ENCODE measurements around the gene TFF2.

The TFF2 gene

DNA sequence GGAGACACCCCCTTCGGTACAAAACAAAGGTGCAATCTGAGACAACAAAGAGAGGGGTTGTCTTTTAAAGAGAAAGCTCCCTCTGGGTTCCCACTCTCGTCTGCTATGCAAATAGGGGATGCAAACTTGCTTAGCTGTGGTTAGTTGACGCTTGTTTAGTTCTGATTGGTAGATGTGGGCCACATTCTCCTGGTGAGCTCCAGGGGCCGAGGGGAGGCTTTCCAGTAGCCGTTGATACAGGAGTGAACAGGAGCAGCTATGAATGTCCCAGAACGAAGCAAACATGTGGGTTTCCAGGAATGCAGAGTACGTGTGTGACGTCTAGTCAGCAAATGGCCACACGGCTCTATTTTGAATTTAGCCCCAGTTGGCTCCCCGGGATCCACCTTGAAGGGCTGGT lies 14.7 kb downstream of the TFF2 start:
- Histone ChIP-seq H3K9me2 (ENCODE audit: low read depth, low read length) (no peaks in the 10 kb centered on the region), H3K9me3 (ENCODE audit: low read length) (peaks cover 10% of the 10 kb centered on the region; the same call in 1 of the 2 replicates), H3K4me1 (ENCODE audit: insufficient read depth, low read length, severe bottlenecking) (no peaks in the 10 kb centered on the region), H4K20me1 (ENCODE audit: insufficient read depth, low read length) (no peaks in the 10 kb centered on the region), H3K79me2 (ENCODE audit: insufficient read depth, low read length) (no peaks in the 10 kb centered on the region), H3F3A (ENCODE audit: insufficient read depth, low read length) (no peaks in the 10 kb centered on the region), H2AFZ (ENCODE audit: low read length) (no peak overlapping the region), H3K36me3 (ENCODE audit: insufficient read depth, low read length) (no peaks in the 10 kb centered on the region), H3K4me3 (ENCODE audit: low read depth, low read length, poor library complexity, severe bottlenecking) (no peak overlapping the region), H3K4me2 (ENCODE audit: low read length) (no peak overlapping the region), H3K9ac (ENCODE audit: low read length) (no peak overlapping the region), H3K27me3 (ENCODE audit: insufficient read depth, low read length) (peaks cover 10% of the 10 kb centered on the region; the same call in 1 of the 2 replicates), H3K27ac (ENCODE audit: low read depth, low read length, poor library complexity, severe bottlenecking) (no peak overlapping the region)
- TF ChIP-seq, protein P1, sequence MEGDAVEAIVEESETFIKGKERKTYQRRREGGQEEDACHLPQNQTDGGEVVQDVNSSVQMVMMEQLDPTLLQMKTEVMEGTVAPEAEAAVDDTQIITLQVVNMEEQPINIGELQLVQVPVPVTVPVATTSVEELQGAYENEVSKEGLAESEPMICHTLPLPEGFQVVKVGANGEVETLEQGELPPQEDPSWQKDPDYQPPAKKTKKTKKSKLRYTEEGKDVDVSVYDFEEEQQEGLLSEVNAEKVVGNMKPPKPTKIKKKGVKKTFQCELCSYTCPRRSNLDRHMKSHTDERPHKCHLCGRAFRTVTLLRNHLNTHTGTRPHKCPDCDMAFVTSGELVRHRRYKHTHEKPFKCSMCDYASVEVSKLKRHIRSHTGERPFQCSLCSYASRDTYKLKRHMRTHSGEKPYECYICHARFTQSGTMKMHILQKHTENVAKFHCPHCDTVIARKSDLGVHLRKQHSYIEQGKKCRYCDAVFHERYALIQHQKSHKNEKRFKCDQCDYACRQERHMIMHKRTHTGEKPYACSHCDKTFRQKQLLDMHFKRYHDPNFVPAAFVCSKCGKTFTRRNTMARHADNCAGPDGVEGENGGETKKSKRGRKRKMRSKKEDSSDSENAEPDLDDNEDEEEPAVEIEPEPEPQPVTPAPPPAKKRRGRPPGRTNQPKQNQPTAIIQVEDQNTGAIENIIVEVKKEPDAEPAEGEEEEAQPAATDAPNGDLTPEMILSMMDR (IDR thresholded peaks at IDR 0.05; ENCODE audit: low read length) = no peak
- no peak for TF ChIP-seq EZH2 (IDR thresholded peaks at IDR 0.05; ENCODE audit: borderline replicate concordance, low read length)

- Histone ChIP-seq H4K20me1 (ENCODE audit: insufficient read depth, low read length) (no peaks in the 10 kb centered on the region), H3K4me2 (ENCODE audit: low read length) (no peak overlapping the region), H3K9me3 (ENCODE audit: low read length) (peaks cover 10% of the 10 kb centered on the region; the same call in 1 of the 2 replicates)
Observed at GRCh38 chr21:42332557-42333317, 18.1 kb downstream of the TFF2 start.

GRCh38 chr21:42331660-42332059 lies 19.1 kb downstream of the TFF2 start:
- H3K27me3 ChIP-seq (ENCODE audit: insufficient read depth, low read length) = peaks cover 6% of the 10 kb centered on the region; the same call in 1 of the 2 replicates
- H3K36me3 ChIP-seq (ENCODE audit: insufficient read depth, low read length) = no peaks in the 10 kb centered on the region
- TF ChIP-seq, protein P1 (IDR thresholded peaks at IDR 0.05; ENCODE audit: low read length) = no peak
- TF ChIP-seq EZH2 (IDR thresholded peaks at IDR 0.05; ENCODE audit: borderline replicate concordance, low read length) = no peak
- no peak overlapping the region for H3K27ac ChIP-seq (ENCODE audit: low read depth, low read length, poor library complexity, severe bottlenecking)
- H3K9me2 ChIP-seq (ENCODE audit: low read depth, low read length) = no peaks in the 10 kb centered on the region
- no peaks in the 10 kb centered on the region for H4K20me1 ChIP-seq (ENCODE audit: insufficient read depth, low read length)
- H2AFZ ChIP-seq (ENCODE audit: low read length) = no peak overlapping the region
- H3K79me2 ChIP-seq (ENCODE audit: insufficient read depth, low read length) = no peaks in the 10 kb centered on the region
- no peak overlapping the region for H3K9ac ChIP-seq (ENCODE audit: low read length)
- H3F3A ChIP-seq (ENCODE audit: insufficient read depth, low read length) = no peaks in the 10 kb centered on the region
- no peaks in the 10 kb centered on the region for H3K4me1 ChIP-seq (ENCODE audit: insufficient read depth, low read length, severe bottlenecking)
- H3K9me3 ChIP-seq (ENCODE audit: low read length) = peaks cover 6% of the 10 kb centered on the region; the same call in 1 of the 2 replicates
- no peak overlapping the region for H3K4me3 ChIP-seq (ENCODE audit: low read depth, low read length, poor library complexity, severe bottlenecking)
- no peak overlapping the region for H3K4me2 ChIP-seq (ENCODE audit: low read length)

More at GRCh38 chr21:42332557-42333317, 18.1 kb downstream of the TFF2 start:
- Histone ChIP-seq H3K4me1 (ENCODE audit: insufficient read depth, low read length, severe bottlenecking) (no peaks in the 10 kb centered on the region), H3K27ac (ENCODE audit: low read depth, low read length, poor library complexity, severe bottlenecking) (no peak overlapping the region), H3K27me3 (ENCODE audit: insufficient read depth, low read length) (peaks cover 6% of the 10 kb centered on the region; the same call in 1 of the 2 replicates), H3K4me3 (ENCODE audit: low read depth, low read length, poor library complexity, severe bottlenecking) (no peak overlapping the region), H3K9ac (ENCODE audit: low read length) (no peak overlapping the region), H3K79me2 (ENCODE audit: insufficient read depth, low read length) (no peaks in the 10 kb centered on the region), H2AFZ (ENCODE audit: low read length) (no peak overlapping the region), H3K9me2 (ENCODE audit: low read depth, low read length) (no peaks in the 10 kb centered on the region), H3F3A (ENCODE audit: insufficient read depth, low read length) (no peaks in the 10 kb centered on the region), H3K36me3 (ENCODE audit: insufficient read depth, low read length) (no peaks in the 10 kb centered on the region)
- TF ChIP-seq, protein P1 (IDR thresholded peaks at IDR 0.05; ENCODE audit: low read length) = no peak
- no peak for TF ChIP-seq EZH2 (IDR thresholded peaks at IDR 0.05; ENCODE audit: borderline replicate concordance, low read length)

All from OCI-LY1 (cell line).